CD4-positive, alpha-beta T cell treated with Interleukin-10 for 1 hour (primary cell): ENCODE data around the gene IRAK1BP1.
"Not testable (repeated sequence)": the region's sequence is repeated elsewhere in the genome, so short reads cannot be mapped to it uniquely, and the experiment has no call there.

Experiments
- DNase-seq: peaks from one replicate; pipeline ENCODE4 v3.0.0-alpha.2; 2020

IRAK1BP1 gene

DNA sequence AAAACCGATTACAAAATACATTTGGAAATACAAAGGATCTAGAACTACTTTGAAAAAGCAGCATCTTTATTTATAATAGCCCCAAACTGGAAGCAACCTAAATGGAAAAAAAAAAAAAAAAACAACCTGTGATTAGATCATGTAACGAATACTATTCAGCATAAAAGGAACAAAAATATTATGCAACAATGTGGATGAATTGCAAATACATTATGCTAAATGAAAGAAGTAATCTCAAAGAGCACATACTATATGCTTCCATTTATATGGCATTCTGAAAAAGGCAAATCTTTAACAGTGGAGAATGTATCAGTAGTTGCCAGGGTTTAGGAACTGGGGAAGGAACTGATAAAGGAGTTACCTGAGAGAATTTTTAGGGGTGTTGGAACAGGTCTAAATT is 28.9 kb downstream of the IRAK1BP1 start:
- no peak for DNase-seq

DNA sequence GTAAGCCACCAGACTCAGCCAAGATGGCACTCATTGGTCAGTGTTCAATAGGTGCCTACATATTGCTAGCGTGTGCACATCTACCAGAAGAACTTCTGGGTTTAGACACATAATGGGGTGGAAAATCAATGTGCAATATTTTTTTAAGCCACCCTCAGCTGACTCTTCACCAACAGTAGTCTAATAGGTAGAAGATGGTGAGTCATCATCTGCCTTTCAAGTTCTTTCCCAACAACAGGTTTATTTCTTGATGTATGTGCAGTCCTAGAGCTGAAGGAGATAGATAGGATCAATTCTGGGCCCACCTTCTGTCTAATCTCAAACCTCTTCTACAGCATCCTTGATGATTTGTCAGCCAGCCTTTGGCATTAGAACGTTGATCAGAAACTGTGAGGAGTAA is 41.3 kb downstream of the IRAK1BP1 start:
- no peak for DNase-seq

DNA sequence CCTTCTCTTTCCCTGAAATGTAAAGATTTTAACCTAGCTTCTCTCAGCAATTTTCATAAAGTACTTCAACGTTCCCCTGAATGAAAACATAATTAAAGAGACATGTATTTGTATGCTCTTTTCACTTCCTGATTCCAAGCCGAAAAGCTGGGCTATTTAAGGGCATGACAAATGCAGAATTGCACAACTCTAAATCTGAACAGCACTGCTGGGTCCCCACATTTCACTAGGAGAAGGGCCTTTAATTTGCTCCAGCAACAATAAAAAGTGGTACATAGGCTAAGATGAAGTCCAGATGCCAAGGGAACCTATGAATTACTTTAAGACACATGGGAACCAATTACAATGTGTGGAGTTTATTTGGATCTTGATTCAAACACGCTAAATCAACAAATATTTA is 42.0 kb downstream of the IRAK1BP1 start:
- DNase-seq = no peak

DNA sequence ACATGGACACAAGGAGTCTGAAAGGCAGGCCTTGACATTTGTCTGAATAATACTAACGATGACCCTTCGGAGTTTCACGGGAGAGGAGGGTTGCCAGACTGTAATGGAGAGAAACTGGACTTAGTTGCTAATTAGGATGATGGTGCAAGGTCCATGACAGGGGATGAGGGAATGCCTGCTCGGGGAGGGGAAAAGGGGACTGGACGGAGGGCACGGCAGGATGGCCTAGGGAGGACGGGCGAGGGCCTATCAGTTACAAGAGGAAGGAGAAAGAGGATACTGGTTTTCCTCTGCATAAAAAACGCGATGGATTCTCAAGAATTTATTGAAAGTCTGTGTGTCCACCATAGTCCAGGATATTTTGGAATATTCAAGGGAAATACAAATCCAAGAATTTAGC is 42.7 kb downstream of the IRAK1BP1 start:
- no peak for DNase-seq

DNA sequence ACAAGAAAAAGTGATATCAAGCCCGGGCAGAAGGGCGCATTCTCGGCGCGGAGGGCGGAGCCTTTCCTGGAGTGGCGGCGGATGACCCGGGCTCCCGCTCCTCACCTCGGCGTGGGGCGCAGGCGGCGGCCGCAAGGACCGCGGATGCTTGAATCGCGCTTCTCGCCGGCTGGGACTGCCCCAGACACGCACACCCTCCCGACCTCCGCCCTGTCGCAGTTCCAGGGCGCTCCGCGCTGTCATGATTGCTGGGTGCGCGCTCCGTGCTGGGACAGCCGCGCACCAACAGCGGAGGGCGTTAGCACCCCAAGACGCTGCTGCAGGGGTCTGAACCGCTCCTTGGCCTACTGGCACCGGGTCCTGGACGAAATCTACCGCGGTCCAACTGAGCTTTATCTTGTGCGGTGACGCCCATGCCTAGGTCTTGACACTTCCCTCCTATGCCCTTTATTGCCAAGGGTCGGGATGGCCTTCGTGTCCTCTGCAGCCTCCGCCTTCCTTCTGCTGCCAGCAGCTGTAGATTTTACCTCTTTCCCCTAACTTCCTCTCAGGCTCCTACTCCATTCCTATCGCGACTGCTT is 43.3 kb downstream of the IRAK1BP1 start:
- DNase-seq = no peak

DNA sequence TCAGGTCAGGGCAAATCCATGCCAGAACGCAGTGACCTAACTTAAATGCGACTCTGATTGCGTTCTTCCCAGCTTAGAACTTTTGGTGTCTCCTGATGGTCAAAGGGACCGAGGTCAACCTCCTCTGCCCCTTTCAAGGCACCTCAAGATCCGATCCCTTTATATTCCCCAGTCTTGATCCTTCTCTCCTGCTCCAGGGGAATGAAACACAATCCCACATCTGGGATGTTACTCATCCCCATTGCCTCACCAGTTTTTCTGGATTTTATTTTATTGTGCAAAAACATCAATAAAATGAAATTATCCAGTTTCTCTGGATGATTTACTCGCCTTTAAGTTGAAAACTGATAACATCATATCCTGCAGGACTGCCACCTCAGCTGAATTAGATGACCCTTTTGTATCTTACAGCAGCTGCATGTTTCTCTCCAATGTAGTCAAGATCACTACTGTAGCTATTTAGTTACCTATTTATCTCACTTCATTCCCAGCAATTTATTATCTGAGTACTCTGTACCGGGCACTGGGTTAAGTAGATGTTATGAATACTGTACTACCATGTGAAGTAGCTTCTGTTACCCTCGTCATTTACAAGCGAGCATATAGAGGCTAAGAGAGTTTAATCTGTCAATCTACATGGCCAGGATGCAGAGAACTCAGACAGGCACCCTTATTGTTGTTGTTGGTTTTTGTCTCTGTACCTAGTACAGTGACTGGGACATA is 44.0 kb downstream of the IRAK1BP1 start:
- no peak for DNase-seq

DNA sequence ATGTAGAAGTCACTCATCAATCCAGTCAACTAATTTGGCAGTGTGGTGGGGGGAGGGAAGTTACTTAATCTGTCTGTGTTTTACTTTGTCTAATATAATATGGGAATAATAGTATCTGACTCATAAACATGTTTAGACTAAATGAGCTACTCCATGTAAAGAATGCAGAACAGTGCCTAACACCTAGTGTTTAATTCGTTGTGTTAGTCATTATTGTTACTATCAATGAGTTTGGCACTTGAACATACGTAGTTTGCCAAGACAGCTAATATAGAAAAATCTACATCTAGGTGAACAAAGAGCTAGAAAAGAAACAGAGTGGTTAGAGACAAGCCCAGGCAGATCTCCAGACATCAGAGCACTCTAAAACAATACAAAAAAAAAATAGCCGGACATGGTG is 49.1 kb downstream of the IRAK1BP1 start:
- DNase-seq = no peak

DNA sequence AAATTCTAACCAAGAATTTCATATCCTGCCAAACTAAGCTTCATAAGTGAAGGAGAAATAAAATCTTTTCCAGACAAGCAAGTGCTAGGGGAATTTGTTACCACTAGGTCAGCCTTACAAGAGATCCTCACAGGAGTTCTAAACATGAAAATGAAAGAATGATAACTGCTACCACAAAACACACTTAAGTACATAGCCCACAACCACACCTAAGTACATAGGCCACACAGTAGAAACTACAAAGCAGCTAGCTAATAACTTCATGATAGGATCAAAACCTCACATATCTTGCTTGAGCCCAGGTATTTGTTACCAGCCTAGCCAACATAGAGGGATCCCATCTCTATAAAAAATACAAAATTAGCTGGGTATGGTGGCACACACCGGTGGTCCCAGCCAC is 50.4 kb downstream of the IRAK1BP1 start:
- DNase-seq = no peak

DNA sequence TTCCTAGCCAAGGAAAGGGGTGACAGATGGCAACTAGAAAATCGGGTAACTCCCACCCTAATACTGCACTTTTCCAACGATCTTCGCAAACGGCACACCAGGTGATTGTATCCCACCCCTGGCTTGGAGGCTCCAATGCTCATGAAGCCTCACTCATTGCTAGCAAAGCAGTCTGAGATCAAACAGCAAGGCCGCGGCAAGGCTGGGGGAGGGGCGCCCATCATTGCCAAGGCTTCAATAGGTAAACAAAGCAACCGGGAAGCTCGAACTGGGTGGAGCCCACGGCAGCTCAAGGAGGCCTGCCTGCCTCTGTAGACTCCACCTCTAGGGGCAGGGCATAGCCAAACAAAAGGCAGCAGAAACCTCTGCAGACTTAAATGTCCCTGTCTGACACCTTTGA is 53.8 kb downstream of the IRAK1BP1 start:
- not testable (repeated sequence) for DNase-seq

DNA sequence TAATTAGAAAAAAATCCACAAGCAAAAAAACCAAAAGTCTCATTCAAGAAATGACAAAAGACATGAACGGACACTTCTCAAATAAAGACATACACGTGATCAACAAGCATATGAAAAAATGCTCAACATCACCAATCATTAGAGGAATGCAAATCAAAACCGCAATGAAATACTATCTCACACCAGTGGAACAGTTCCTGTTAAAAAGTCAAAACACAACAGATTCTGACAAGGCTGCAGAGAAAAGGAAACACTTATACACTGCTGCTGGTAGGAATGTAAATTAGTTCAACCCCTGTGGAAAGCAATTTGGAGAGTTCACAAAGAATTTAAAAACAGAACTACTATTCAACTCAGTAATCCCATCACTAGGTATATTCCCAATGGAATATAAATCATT is 58.0 kb downstream of the IRAK1BP1 start:
- no peak for DNase-seq

DNA sequence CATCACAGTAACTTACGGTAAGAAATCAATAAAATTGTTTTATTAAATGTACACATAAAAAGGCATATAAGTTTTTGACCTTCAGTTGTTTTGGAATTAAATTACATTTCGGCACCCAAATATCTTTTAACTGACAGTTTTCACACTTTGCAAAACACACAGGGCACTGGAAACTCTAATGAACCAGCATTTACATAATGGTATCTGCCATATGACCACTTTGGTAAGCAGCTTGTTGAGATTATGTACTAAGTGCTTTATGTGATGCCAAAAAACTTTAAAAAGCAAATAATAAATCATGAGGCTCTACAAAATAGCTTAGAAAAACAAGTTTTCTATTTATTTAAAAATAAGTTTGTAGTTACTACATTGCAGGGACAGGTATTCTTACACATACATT is 68.2 kb downstream of the IRAK1BP1 start:
- no peak for DNase-seq

DNA sequence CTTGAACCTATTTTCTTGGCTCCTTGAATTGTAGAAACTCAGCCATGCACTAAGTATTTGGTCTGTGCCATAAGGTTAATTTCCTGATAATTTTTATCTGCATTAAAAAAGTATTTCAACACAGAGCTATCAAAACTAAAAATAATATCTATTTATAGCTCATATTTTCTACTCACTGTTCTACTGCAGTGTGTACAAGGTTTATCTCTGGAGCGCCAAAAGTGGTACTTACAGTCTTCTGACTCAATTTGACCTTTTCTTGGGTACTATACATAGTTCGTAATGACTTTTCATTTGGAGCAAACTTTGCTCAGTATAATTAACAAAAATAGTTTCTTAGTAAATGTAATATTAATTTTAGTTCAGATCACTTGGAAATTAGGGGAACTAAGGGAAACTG is 69.2 kb downstream of the IRAK1BP1 start:
- DNase-seq = no peak

DNA sequence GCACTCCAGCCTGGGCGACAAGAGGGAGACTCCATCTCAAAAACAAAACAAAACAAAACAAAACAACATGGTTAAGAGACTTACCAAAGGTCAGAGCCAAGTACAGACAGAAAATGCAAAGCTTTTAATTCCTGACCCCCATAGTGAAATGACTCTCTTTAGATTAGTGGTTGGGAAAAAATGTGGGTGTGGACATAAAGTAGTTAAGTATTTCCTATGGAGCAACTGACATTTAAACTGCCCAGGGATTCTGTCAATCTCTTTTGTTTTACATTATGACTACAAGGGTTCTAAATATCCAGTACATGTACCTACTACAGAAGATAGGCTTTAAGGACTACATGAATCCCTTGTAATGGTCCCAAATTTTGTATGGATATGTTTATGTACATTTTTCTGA is 75.1 kb downstream of the IRAK1BP1 start:
- DNase-seq = no peak

DNA sequence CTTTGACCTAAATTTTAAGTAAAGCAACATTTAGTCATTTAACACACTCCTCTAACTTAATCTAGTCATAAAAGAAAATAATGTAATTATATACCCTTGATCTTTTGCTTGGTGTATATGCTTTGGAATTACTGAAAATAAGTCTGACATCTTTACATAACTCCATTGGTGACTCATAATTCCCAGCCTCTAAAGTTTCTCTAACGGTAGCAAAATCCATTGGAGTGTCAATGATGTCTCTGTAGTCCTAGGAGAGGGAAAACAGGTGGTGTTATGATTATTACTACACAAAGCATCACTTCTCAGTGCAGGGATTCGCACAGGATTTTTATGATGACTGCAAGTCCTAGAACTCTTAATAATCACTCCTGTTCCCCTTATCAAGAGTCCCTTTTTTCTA is 80.2 kb downstream of the IRAK1BP1 start:
- DNase-seq = no peak

DNA sequence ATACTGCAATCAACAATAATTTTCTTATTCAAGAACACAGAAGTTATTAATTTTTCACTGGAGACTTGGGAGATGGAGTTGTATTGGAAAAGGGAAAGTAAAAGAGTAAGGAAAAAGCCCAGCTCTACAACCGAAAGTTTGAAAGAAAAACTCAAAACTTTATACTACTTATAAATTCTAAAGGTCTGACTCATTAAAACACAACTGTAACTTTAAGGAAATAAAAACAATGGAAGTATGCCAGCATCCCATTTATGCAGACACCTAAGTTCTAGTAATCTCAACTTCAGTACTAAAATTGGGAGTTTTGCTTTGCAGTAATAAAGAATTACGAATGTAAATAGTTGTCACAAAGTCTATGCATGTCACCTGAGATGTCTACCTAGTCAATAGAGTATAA is 80.6 kb downstream of the IRAK1BP1 start:
- no peak for DNase-seq

DNA sequence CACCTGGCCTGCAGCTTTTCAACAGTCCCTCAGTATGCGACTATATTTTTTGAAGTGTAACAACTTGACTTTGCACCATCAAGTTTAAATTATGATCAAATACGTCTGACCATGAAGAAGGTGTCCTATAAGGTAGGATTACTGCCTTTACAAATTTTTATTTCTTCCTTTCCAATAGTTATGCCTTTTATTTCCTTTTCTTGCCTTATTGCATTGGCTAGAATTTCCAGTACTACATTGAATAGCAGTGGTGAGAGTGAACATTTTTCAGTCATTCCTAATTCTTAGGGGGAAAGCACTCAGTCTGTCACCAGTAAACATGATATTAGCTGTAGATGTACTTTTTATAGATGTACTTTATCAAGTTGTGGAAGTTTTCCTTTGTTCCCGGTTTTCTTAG is 81.4 kb downstream of the IRAK1BP1 start:
- DNase-seq = no peak

DNA sequence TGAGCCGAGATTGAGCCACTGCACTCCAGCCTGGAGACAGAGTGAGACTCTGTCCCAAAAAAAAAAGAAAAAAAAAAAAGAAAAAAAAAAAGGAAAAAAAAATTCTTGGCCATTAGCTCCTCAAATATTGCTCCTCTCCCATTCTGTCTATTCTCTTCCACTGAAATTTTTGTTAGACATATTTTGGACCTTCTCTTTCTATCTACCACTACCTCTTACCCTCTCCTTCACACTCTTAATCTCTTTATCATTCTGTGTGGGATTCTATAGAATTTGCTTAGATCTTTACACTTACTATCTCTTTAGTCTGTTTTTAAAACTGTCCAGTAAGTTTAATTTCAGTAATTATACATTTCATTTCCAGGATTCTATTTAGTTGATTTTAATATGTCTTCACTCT is 85.0 kb downstream of the IRAK1BP1 start:
- no peak for DNase-seq
